ENCODE measurements around the gene LSM7.

DNA sequence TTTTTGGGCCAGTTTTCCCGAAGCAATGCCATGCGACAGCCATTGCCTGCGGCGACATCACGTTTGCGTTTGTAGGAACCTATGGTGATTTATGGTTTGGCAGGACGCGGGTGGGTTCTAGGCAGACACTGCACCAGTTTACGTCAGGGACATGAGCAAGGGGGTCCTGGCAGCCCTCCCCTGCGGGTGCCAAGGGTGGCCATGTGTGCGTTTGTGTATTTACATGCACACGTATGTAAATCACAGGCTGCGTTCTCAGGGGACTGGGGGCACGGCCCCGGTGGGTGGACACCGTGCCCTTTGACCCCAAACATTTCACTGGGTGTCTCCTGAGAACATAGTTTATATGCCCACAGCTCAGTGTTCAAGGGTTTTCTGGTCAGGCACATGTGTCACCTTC is 22.3 kb upstream of the LSM7 start:
- TF ChIP-seq, protein P1, sequence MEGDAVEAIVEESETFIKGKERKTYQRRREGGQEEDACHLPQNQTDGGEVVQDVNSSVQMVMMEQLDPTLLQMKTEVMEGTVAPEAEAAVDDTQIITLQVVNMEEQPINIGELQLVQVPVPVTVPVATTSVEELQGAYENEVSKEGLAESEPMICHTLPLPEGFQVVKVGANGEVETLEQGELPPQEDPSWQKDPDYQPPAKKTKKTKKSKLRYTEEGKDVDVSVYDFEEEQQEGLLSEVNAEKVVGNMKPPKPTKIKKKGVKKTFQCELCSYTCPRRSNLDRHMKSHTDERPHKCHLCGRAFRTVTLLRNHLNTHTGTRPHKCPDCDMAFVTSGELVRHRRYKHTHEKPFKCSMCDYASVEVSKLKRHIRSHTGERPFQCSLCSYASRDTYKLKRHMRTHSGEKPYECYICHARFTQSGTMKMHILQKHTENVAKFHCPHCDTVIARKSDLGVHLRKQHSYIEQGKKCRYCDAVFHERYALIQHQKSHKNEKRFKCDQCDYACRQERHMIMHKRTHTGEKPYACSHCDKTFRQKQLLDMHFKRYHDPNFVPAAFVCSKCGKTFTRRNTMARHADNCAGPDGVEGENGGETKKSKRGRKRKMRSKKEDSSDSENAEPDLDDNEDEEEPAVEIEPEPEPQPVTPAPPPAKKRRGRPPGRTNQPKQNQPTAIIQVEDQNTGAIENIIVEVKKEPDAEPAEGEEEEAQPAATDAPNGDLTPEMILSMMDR (IDR thresholded peaks at IDR 0.05) = no peak
- TF ChIP-seq POLR2A (IDR thresholded peaks at IDR 0.05) = no peak
